VCaP (cell line): ENCODE results near the gene ZNF19.

Experiments used
- H3K27ac ChIP-seq: fragments of 450-650 bp; 2 replicates; pipeline ENCODE4 v1.5.1; 2017
- TF ChIP-seq, protein P1 (sequence below): fragments of 450-650 bp; conservative IDR thresholded peaks from 2 replicates; pipeline ENCODE4 v1.5.1; 2017; ENCODE audit warnings: mild to moderate bottlenecking, moderate library complexity

Gene ZNF19

DNA sequence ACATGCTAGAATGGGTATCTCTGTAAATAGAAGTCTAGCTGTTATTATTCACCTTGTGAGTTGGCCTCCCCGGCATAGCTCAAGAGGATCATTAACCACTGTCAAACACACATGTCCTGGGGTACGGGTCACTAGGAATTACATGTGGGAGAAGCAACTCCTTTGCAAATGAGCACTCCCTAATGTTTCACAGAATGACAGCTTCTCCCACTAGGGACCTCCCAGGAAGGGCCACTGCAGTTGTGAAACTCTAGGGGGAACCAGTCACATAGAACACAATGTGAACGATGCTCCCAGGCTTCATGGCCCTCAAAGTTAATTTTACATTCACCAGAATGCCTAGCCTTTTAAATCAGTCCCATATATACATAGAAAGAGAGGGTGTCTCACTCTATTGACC is 12.4 kb upstream of the ZNF19 start:
- H3K27ac ChIP-seq = no peak overlapping the region
- TF ChIP-seq, protein P1, sequence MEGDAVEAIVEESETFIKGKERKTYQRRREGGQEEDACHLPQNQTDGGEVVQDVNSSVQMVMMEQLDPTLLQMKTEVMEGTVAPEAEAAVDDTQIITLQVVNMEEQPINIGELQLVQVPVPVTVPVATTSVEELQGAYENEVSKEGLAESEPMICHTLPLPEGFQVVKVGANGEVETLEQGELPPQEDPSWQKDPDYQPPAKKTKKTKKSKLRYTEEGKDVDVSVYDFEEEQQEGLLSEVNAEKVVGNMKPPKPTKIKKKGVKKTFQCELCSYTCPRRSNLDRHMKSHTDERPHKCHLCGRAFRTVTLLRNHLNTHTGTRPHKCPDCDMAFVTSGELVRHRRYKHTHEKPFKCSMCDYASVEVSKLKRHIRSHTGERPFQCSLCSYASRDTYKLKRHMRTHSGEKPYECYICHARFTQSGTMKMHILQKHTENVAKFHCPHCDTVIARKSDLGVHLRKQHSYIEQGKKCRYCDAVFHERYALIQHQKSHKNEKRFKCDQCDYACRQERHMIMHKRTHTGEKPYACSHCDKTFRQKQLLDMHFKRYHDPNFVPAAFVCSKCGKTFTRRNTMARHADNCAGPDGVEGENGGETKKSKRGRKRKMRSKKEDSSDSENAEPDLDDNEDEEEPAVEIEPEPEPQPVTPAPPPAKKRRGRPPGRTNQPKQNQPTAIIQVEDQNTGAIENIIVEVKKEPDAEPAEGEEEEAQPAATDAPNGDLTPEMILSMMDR = no peak

DNA sequence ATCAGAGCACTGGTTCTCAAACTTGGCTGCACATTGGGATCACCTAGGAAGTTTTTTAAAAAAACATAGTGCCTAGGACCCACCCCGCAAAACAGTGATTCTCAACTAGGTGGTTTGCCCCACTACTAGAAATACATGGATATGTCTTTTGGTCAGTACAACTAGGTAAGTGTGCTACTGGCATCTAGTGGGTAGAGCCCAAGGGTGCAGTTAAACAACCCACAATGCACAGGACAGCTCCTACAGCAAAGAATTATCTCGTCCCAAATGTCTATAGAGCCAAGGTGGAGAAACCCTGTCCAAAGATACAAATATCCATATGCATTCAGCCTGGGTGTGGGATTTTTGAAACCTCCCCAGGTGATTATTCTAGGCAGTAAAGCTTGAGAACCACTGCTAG is 11.8 kb upstream of the ZNF19 start:
- TF ChIP-seq, protein P1 = peak; percentile 6; the same call in 1 of the 2 replicates
- no peak overlapping the region for H3K27ac ChIP-seq

DNA sequence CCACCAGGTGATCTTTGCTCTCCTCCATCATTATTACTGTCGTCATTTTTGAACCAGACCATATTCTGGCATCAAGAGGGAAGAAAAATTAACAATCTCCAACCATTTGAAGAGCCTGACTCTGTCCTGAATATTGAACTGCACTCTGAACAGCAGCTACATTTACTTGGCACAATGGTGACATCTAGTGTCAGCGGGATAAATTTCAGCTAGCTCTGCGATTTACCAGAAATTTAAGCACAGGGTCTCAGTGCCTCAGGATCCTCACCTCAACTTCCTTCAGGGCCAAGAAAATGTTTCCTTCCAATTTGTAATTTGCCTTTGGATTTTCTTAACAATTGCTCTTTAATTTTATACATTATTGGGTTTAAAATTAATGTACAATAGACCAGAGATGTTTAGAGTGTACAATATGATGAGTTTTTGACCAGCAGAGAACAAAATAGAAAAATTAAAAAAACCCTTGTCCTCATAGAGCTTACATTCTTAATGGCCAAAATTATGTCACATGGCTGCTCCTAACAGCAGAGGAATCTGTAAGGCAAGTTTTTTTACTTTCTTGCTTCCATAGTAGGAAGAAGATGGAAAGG is 10.7 kb upstream of the ZNF19 start:
- no peak overlapping the region for H3K27ac ChIP-seq
- TF ChIP-seq, protein P1 = peak; percentile 74

DNA sequence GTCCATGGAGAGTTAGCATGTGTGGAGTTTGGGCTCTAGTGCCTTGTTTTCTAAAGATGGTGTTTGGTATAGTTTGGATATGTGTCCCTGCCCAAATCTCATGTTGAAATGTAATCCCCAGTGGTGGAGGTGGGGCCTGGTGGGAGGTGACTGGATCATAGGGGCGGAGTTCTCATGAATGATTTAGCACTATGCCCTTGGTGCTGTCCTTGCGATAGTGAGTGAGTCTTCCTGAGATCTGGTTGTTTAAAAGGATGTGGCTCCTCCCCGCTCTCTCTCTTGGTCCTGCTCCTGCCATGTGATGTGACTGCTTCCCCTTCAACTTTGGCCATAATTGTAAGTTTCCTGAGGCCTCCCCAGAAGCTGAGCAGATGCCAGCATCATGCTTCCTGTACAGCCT is 8.9 kb upstream of the ZNF19 start:
- H3K27ac ChIP-seq = no peak overlapping the region
- TF ChIP-seq, protein P1 = no peak

DNA sequence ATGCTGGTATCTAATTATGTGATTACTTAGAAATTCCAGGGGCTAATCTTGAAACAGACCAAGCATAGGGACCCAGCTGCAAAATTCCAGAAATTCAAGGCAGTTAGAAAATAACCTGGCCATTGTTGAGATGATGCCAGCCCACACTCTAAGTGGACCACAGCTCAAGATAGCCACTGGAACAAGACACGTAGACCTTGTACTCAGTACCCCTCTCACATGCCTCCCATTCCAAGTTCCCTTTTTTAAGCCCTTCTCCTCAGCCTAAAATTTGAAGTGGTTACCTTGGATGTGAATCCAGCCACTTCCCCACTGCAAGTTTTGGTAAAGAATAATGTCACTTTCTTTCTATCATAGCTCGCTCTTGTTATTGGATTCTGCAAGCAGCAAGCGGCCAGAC is 4.1 kb upstream of the ZNF19 start:
- TF ChIP-seq, protein P1 = no peak
- H3K27ac ChIP-seq = no peak overlapping the region

DNA sequence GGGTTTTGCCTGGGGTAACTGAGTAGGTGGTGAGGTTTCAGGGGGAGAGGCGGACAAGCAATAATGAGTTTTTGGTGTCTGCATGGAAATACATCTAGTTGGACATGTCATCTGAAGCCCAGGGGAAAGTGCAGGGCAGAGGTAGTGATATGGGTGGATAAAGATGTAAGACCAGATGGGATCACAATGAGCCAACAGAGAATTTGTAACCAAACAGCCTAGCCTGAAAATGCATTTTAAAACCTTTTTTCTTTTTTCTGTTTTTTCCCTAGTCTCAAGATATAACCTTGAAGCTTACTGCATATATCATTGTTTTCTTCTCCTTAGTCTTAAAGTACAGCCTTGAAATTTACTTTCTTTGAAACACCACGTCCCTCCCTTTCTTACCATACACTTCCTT is 3.7 kb upstream of the ZNF19 start:
- TF ChIP-seq, protein P1 = no peak
- H3K27ac ChIP-seq = no peak overlapping the region

DNA sequence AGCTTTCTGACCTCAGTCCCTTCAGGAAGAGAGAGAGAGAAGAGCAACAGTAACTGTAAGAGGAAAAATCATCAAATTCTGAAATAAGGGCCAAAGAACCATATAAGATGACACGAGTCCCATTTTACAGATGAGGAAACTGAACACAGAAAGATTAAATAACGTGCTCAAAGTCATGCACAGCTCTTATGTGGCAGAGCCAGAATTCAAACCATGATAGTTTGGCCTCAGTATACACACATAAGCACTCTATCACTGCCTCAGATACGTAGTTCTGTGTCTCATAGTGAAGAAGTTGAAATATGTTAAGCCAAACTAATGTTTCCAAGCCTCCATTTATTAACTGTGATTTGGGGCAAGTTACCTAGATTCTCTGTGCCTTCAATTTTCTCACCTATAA is 1.9 kb upstream of the ZNF19 start:
- TF ChIP-seq, protein P1 = no peak
- no peak overlapping the region for H3K27ac ChIP-seq
